GM12892 (cell line): ENCODE measurements around the gene DLG2.

Experiments
- DNase-seq: peaks from one replicate; pipeline ENCODE4 v3.0.0; 2011; ENCODE audit not compliant: insufficient read length
- FAIRE-seq: peaks from 2 replicates; lab custom pipeline; 2011; peaks lifted over from hg19 to GRCh38; lab: Jason Lieb, UNC
- POLR2A ChIP-seq: IDR thresholded peaks from 2 replicates; pipeline ENCODE4 v1.6.1; 2011; ENCODE audit warnings: low read depth, low read length, control low read depth
- POLR2AphosphoS5 ChIP-seq: IDR thresholded peaks from 2 replicates; pipeline ENCODE4 v1.6.1; 2011; ENCODE audit warnings: low read depth, low read length, control low read depth
- TAF1 ChIP-seq: IDR thresholded peaks from 2 replicates; pipeline ENCODE4 v1.6.1; 2011; ENCODE audit warnings: low read depth, mild to moderate bottlenecking, control low read depth, low read length, borderline replicate concordance

Gene DLG2

DNA sequence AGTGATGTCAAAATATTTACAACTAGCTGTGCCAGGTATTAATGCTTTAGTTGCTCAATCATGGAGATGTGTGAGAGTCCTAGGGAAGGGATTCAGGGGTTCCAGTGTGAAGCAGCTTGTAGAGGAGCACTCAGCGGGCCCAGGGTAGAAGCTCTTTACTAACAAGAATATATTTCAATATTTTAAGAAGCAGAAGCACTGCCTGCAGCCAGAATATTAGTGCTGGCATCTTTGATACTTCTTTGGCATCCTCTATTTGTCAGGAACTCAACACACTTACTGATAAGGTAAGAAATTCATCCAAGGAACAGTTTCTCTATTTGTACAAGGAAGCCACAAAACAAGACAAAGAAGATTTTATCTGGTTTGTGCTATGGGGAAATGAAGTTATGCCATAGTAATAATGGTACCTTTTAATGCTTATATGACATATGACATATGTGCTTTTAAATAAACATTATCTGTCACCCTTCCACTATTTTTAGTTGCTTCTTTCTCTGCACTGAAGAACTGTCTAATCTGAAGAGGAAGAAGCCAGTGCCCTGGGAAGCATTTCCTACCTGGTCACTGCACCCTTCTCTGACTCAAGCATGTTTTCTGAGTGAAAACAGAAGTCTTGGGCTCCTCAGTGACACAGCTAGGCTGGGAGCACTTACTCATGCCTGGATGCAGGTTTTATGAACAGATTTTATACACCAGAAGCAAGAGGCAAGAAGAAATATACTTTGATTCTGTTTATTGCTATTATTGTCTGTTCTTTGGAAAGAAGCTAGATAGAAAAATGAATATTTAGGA, 1952.8 kb downstream of the DLG2 start:
- FAIRE-seq (peak; percentile 54), DNase-seq (no peak)
- TF ChIP-seq TAF1 (no peak), POLR2A (no peak), POLR2AphosphoS5 (no peak)

DNA sequence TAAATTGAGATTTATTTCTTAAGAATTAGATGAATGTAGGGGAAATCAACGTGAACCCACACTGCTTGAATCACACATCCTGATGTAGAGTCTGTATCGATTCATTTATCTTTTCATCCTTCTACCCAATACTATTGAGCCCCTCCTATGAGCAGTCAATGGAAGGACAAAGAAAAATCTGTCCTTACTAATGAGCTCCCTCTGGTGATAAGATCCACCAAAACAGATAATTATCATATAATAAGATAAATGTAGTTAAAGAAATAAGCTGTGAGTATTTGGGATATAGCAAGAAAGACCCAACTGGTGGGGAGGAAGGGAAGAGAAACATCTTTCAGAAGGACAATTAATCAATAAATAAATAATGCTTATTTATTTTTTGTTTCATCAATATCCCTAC, 1955.9 kb downstream of the DLG2 start:
- no peak for FAIRE-seq
- no peak for DNase-seq
- TF ChIP-seq POLR2A (no peak), TAF1 (no peak), POLR2AphosphoS5 (no peak)

DNA sequence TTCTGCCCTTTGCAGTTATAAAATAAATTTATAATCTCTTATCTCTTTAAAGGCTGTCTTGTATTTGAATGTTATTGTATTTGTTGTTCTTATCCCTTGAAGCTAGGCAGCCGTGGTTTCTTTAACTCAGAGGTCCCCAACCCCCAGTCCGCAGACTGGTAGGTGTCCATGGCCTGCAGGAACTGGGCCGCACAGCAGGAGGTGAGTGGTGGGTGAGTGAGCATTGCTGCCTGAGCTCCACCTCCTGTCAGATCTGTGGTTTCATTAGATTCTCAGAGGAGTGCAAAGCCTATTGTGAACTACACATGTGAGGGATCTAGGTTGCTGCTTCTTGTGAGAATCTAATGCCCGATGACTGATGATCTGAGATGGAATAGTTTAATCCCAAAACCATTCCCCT, 1961.0 kb downstream of the DLG2 start:
- DNase-seq (no peak), FAIRE-seq (no peak)
- no peak for TF ChIP-seq POLR2A

DNA sequence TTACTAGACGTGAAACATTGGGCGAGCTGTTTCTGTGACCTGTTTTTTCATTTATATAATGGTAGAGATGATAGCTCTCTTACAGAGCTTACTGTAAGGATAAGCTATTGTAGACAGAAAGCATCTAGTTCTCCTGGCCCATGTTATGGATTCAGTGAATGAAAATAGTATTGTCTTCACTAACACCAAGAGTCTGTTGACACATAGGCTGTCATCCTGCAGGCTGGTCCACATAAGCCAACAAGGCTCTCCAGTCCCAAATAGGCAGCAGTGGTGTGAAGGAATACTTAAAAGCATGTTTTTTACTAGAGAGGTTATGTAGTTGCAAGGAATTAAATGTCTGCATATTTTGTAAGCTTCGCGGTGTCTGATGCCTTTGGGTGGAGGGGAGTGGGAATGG, 1963.2 kb downstream of the DLG2 start:
- TF ChIP-seq POLR2A (no peak), POLR2AphosphoS5 (no peak), TAF1 (no peak)
- no peak for FAIRE-seq
- DNase-seq, result no peak

DNA sequence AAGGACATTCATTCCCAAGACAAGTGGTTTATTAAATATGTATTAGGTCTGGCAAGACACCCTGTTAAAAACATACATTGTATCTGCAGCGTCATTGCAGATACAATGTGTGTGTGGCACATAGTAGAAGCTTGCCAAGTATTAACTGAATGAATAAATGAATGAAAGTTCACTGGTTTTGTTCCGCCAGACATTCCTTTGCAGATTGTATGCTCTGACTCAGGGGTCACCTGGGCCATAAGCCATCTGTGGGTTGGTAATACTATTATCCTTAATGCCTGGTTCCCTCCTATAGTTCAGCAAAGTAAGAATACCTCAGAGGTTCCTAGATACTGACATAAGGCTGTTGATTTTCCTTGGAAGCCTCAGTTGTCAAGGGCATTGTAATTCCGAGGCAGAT, 1963.7 kb downstream of the DLG2 start:
- DNase-seq (no peak), FAIRE-seq (no peak)
- no peak for TF ChIP-seq TAF1
- TF ChIP-seq POLR2AphosphoS5, result no peak
- TF ChIP-seq POLR2A, result no peak

DNA sequence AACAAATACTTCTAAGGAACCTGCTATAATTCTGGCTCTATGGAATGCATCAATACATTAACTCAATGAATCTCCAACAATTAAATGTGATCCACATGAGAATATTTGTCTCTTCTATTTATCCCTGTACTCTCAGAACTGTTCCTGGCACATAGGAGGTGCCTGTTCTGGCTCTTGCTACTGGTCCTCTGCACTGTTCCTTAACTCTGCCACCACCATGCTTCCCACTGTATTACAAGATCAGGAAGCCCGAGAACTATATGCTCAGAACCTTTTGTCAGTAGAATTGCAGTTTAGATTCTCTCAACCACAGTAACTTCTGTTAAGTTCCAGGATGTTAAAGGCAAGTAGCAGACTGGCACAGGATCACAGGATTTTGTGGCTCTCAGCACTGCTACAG, 1964.7 kb downstream of the DLG2 start:
- DNase-seq, result no peak
- TF ChIP-seq TAF1, result no peak
- TF ChIP-seq POLR2A, result no peak
- no peak for TF ChIP-seq POLR2AphosphoS5
- FAIRE-seq, result peak; percentile 40

DNA sequence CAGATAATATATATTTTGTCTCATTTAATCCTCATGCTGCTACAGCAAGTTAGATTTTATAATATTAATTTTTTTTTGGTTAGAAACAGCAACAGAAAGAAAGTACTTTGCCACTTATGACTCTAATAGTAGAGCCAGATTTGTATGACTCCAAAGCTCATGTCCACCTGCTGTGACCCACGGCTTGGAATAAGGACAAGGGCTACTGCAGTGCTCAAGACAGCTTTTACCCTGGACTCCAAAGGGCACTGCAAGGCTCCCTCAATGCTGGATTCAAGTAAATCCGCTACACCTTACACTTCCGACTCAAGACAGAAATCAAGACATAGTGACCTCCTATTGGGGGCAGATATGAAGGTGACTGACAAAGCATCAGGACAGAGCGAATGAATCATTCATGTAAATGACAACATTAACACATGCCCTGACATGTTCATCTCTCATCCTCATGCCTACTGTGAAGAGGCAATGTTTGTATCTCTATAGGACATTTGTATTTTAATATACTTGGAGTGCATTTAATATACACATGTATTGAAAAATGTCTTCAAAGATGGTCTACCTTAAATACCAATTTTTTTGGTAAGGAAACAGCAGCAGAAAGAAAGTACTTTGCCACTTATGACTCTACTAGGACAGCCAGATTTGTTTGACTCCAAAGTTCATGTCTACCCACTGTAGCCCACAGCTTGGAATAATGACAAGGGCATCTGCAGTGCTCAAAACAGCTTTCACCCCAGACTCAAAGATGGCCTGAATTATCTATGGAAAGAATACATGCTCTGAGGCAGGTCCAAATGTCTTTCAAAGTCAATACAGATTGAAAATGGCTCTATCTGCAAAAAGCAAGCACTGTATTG, 1965.4 kb downstream of the DLG2 start:
- no peak for DNase-seq
- TF ChIP-seq POLR2AphosphoS5, result no peak
- no peak for TF ChIP-seq POLR2A
- TF ChIP-seq TAF1, result no peak
- peak; percentile 63 for FAIRE-seq

DNA sequence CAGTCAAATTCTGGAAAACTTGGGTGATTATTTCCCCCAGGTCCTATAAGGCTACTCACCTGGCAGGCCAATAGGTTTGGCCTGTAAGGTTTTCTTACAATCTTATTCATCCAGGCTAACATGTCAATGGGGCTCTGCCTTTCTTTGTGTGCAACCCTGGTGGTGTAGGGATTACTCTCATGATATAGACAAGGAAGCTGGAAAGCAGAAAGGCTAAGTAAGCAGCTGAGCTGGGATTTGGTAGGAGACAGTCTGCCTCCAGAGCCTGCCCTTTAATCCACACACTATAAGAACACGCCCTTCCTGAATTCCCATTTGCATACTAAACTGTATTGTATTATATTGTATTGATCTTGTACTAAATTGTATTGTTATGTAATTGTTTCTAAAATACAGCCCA, 1967.7 kb downstream of the DLG2 start:
- no peak for DNase-seq
- no peak for FAIRE-seq
- no peak for TF ChIP-seq POLR2A
- no peak for TF ChIP-seq TAF1
- TF ChIP-seq POLR2AphosphoS5, result no peak

DNA sequence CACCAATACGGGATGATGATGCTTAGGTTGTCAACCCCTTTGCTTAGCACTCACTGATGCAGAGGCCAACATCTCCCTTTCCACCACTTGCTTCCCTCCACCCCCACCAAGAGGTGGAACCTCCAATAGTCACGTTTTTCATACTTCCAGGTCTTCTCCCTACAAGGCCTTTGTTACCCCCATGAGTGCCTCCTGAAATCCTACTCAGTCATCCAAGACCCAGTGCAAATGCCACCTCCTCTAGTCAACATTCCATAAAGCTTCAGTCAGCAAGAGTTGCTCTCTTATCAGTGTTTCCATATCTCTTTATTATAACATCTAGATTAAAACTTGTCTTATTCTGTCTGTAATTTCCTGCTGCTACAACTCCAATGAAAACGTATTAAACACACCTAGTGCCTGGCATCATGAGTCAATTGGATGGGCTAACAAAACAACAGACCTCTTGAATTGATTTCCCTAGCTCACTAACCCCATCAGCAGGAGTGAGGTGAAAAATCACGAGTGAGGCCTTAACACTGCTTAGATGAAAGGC, 1970.3 kb downstream of the DLG2 start:
- DNase-seq (no peak), FAIRE-seq (no peak)
- no peak for TF ChIP-seq TAF1
- no peak for TF ChIP-seq POLR2AphosphoS5
- no peak for TF ChIP-seq POLR2A

DNA sequence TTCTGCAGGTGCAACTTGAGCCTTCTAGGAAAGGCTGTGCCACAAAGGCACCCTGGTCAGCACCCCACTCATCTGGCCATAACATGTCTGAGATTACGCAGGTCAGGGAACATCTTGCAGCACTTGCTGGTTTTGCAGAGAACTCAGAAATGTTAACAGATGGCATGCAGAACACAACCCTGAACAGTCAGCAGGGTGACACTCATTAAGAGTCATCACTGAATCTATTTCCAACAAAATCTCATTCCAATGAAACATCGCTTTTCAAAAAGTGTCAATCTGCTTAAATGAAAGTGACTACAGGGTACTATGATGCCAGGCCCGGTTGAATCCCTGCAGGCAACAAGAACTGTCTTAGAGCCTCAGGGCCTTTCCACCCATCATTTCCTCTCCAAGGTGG, 1971.2 kb downstream of the DLG2 start:
- no peak for FAIRE-seq
- DNase-seq, result no peak
- TF ChIP-seq TAF1 (no peak), POLR2A (no peak), POLR2AphosphoS5 (no peak)

DNA sequence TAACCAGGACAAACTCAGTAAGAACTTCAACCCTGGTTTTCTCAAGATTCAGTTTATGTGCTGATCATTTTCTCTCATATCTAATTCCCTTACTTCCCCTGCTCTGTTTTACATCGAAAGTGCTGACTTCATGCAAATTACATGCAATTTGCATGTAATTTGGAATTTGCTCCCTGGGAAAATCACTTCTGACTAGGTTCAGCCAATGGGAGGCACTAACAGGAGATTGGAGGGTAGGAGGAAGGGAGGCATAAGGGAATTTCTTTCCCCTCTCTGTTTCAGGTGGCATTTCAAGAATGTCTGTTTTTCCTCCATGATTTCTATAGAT, 1977.7 kb downstream of the DLG2 start:
- TF ChIP-seq POLR2A (no peak), POLR2AphosphoS5 (no peak), TAF1 (no peak)
- DNase-seq, result no peak
- FAIRE-seq, result no peak
